ENCODE data around the gene CTSH.
A peak's percentile ranks its signal among the peaks of the same experiment; 100 is the strongest.

CTSH gene

GRCh38 chr15:78921940-78922339, 22.9 kb downstream of the CTSH start:
- DNase-seq (ENCODE audit: low read depth) = no peak
- no peak for TF ChIP-seq CTCF (IDR thresholded peaks at IDR 0.05; ENCODE audit: insufficient read depth, low read depth, low read length, missing control alignments)
- H3K4me3 ChIP-seq (ENCODE audit: low read depth, low read length) = no peak overlapping the region

GRCh38 chr15:78921517-78921916, 23.3 kb downstream of the CTSH start:
- no peak for DNase-seq (ENCODE audit: low read depth)
- no peak for TF ChIP-seq CTCF (IDR thresholded peaks at IDR 0.05; ENCODE audit: insufficient read depth, low read depth, low read length, missing control alignments)

GRCh38 chr15:78917888-78918287, 27.0 kb downstream of the CTSH start:
- DNase-seq (ENCODE audit: low read depth) = no peak
- no peak overlapping the region for H3K4me3 ChIP-seq (ENCODE audit: low read depth, low read length)
- no peak for TF ChIP-seq CTCF (IDR thresholded peaks at IDR 0.05; ENCODE audit: insufficient read depth, low read depth, low read length, missing control alignments)

More at GRCh38 chr15:78921517-78921916, 23.3 kb downstream of the CTSH start:
- no peak overlapping the region for H3K4me3 ChIP-seq (ENCODE audit: low read depth, low read length)

- no peak for TF ChIP-seq CTCF (IDR thresholded peaks at IDR 0.05; ENCODE audit: insufficient read depth, low read depth, low read length, missing control alignments)
- H3K4me3 ChIP-seq (ENCODE audit: low read depth, low read length) = no peak overlapping the region
- no peak for DNase-seq (ENCODE audit: low read depth)
Measured at GRCh38 chr15:78916088-78916487, 28.8 kb downstream of the CTSH start.

GRCh38 chr15:78915341-78916087, 29.3 kb downstream of the CTSH start:
- TF ChIP-seq CTCF (IDR thresholded peaks at IDR 0.05; ENCODE audit: insufficient read depth, low read depth, low read length, missing control alignments) = no peak
- DNase-seq (ENCODE audit: low read depth) = no peak
- no peak overlapping the region for H3K4me3 ChIP-seq (ENCODE audit: low read depth, low read length)

- DNase-seq (ENCODE audit: low read depth) = no peak
- TF ChIP-seq CTCF (IDR thresholded peaks at IDR 0.05; ENCODE audit: insufficient read depth, low read depth, low read length, missing control alignments) = peak; percentile 20
- no peak overlapping the region for H3K4me3 ChIP-seq (ENCODE audit: low read depth, low read length)
Measured at GRCh38 chr15:78914027-78914764, 30.6 kb downstream of the CTSH start.

Data from GM12865 (cell line).